Stimulated activated CD4-positive, alpha-beta T cell treated with anti-CD3 and anti-CD28 coated beads, Interleukin-1b, Interleukin-23, amount 100 ng/mL, for 4 hours (primary cell): ENCODE results near the gene CHTF8.
A peak's percentile ranks its signal among the peaks of the same experiment; 100 is the strongest.
"Not testable (repeated sequence)": the region's sequence is repeated elsewhere in the genome, so short reads cannot be mapped to it uniquely, and the experiment has no call there.

ENCODE experiments used
- DNase-seq, 2 donors: peaks; one replicate each; pipeline ENCODE4 v3.0.0-alpha.2; 2020; ENCODE audit warnings: low read depth in 2 of 2

The CHTF8 gene, protein sequence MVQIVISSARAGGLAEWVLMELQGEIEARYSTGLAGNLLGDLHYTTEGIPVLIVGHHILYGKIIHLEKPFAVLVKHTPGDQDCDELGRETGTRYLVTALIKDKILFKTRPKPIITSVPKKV

DNA sequence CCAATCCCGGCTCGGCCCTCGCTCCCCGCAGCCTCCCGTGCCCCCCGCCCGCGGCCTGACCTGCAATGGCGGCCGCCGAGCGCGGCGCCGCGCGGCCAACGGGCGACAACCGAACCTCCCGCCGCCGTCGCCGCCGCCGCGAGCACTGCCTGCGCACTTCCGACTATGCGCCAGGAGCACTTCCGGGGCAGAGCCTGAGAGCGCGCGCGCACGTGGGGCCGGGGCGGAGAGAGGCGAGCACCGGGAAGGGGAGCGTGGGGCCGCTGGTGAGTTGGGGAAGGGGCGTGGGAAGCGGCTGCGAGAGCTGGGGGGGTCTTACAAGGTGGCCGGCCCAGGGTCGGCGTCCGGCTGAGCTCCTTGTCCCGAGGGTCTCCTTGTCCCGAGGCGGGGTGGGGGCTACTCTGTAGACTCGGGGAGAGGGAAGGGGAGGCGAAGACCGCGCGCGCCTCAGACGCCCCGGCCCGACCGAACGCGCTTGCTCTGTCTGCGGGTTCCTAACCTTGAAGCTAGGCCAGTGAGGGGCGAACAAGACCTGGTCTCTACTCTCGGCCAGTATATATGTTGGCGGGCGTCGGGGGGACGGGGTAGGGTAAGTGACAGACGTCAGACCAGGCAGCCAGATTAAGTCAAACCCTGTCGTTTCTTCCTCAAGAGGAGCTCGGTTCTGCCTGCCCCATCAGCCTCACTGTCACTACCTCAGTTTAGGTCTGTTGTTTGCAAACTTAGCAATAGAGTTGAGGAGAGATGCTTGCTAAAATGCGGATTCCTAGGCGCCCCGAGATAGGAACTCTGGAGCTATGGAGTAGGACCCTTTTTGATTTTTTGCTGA, at the start of gene CHTF8, which contains the start of gene UTP4:
Gene CHTF8 (minus strand): TSS at position 165 of the 829 bp plus-strand sequence. CDS start 11,130 bp downstream, outside the sequence.
Gene UTP4 (plus strand): TSS at position 226 of the 829 bp plus-strand sequence. CDS start 811 bp downstream, outside the sequence.
- peak; percentile 79 to 86 for DNase-seq

DNA sequence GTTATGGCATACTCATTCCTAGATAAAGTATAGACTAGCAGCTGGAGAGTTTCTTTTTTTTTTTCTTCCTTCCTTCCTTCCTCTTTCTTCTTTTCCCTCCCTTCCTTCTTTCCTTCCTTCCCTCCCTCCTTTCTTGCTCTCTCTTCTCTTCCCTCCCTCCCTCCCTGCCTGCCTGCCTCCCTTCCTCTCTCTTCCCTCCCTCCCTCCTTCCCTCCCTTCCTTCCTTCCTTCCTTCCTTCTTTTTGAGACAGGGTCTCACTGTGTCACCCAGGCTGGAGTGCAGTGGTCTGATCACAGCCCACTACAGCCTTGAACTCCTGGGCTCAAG, 47.6 kb upstream of the CHTF8 start:
- DNase-seq = no peak

DNA sequence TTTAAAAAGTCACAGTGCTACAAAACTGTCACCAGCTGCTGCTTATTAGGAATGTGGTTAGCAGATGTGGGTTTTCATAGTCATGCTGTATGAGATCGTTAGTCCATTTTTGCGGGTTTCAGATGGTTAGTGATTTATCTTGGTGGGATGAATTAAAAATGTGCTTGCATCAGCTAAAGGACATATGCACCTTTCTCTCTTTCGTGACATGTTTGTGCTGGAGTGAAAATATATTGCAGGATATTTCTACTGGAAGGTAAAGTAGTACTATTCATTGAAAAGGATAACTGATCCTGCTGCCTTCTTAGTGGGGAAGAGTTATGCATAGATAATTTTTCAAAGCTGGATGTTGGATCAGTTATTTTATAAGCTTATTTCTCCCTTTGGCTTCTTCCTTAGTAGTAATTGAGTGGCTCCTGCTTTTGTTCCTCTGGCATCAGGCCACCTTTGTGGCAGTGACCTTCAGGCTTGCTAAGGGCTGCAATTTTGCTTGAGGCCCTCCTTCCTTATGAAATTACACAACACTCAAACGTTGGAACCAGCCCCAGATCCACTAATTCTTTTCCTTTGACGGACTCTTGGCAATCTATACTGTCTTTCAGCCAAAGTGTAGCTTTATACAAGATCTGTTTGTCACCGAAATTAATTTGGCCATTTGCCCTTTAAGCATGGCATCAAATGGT, 47.1 kb upstream of the CHTF8 start:
- no peak for DNase-seq

DNA sequence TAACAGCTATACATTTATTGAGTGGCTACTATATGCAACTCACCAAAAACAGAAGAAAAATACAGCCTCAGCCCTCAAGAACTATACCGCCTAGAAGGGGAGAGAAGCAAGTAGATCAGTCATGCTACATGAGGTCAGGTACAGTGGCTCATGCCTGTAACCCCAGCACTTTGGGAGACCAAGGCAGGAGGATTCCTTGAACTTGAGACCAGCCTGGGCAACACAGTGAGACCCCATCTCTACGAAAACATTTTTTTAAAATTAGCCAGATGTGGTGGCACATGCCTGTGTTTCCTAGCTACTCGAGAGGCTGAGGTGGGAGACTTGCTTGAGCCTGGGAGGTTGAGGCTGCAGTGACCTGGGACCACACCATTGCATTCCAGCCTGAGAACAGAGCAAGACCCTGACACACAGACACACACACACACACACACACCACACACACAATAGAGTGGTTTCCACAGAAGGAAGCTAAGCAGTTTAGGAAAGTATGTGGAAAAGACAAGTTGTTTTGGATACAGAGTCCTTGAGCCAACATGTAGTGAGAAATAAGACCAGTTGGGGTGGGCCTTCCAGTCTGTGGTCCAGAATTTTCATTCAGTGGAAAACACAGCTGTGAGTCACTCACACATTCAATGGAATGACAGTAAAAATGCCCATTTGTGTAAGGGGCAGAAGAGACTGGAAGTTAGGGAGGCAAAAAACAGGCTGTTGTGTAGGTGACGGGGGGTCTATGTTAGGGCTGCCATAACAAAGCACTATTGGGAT, 43.8 kb upstream of the CHTF8 start:
- DNase-seq = no peak

DNA sequence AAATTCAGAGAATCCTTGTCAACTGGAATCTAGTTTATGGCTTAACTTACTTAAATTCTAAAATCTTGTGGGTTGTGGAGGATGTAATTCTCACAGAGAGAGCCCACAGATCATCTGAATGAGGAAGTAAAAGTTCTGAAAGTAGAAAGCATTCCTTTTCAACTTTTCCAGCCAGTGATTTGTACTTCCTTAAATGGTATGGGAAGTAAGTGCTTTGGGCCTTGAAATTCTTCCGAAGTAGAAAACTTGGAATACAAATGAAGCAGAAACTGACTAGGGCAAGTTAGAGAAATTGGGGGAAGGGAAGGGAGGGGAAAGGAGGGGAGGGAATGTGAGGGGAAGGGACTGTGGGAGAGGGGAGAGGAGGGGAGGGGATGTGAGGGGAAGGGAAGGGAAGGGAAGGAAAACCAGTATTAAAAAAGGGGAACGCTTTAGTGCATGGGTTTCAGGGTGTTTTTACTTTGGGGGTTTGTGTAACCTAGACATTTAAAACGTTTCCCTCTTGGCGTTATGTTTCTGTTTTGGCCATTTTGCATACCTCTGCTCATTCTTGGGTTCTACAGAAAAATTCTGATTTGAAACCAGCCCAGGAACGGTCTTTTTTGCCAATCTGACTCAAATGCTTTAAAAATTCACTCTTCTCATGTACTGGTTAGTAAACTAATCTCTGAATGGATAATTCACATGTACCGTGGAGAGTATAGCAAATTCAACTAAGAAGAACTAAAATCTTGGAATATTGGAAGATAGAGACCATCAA, 39.1 kb upstream of the CHTF8 start:
- no peak for DNase-seq

DNA sequence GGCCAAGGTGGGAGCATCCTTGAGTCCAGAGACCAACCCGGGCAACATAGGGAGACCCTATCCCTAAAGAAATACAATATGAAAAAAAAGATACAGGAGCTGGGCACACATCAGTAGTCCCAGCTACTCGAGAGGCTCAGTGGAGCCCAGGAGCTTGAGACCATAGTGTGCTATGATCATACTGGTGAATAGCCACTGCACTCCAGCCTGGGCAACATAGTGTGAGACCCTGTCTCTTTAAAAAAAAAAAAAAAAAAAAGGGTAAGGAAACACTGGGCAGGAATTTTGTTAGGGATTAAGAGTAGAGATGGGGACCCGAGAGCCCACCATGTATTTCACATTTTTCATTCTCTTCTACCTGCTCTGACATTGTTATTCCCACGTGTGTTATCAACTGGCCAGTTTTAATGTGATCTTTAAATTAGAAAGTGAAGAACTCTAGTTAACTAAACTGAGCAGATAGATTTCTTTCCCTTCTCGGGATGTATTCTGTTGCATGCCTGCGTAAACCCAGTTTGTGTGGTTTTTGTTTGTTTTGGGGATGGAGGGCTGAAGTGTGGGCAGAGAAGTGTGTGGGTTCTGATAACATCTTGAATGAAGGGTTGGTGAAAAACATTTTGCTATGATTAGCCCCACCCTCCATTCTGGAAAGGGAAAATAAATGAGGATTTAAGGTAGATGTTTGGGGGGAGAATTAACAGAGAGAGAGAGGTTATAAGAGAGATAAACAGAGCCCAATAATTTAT, 37.4 kb upstream of the CHTF8 start:
- DNase-seq = no peak

DNA sequence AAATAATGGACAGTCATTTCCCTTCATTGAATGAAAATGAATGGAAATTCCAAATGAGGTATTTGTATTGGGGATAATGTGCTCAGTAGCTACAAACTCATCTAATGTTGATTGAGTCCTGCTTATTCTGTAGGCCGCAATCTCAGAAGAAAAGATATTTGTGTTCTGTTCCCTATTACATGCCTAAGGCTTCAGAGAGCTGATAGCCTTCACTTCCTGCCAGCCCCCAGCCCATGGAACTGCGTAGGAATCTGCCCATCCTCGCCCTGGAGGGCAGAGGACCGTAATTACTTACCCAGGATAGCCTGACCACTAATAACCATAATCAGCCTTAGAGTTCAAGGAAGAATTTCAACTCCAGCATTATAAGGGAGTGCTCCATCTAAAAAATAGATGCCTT, 36.7 kb upstream of the CHTF8 start:
- no peak for DNase-seq

DNA sequence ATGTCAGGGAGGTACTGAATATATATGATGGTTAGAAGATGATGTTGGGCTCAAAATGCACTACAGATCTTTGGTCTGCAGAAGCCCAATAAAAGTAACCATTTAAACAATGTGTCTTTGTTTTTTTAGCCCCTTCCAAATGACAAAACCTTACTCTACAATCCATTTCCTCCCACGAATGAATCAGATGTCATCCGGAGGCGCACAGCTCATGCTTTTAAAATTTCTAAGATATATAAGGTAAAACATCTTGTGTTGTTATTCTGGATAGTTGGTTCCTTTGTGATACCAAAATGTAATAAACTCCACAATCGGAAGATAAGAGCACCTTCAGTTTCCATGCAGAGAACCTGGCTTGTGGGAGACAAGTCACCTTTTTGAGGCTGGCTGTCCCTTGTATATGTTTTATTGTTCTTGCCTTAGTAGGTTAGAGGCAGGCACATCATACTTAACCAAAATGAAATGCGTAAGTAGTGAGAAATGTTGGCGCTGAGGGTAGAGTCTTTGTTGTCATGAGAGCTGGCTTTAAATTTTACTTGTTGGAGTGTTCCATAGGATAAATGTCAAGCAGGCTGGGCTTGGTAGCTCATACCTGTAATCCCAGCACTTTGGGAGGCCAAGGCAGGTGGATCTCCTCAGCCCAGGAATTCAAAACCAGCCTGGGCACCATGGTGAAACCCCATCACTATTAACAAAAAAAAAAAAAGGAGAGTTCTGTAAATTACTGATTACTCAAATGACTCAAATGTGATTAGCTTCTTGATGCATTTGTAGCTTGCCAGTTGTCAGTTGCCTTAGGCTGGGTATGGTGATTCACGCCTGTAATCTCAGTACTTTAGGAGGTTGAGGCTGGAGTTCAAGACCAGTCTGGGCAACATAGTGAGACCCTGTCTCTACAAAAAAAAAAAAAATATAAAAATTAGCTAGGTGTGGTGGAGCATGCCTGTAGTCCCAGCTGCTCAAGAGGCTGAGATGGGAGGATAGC, 34.9 kb upstream of the CHTF8 start:
- no peak for DNase-seq

DNA sequence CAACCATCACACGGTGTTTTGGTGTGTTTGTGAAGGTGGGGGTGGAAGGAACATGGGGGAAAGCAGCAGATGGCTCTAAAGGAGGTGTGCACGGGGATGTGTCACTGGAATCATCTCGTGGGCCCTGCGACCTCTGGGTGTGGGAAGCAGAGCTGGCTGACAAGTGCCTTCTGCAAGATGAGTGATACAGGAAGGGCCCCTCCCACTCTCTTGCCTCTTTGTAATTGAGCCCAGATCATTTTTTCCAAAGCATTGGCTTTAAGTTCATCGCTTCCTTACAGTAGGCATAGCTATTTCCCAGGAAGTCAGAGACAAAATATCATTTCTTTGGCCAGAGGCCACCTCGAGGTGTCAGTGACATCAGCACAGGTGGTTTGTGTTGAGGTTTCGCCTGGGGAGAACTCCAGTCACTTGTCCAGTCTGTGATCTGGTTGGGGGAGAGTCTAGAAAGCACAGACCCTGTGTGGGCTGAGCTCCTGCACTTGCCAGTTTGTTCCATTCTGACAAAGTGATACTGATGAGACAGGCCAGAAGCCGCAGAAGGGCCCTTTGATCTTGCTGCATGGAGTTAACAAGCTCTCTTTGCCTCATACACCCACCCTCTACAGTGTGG, 33.9 kb upstream of the CHTF8 start:
- peak; percentile 56 to 70 for DNase-seq

DNA sequence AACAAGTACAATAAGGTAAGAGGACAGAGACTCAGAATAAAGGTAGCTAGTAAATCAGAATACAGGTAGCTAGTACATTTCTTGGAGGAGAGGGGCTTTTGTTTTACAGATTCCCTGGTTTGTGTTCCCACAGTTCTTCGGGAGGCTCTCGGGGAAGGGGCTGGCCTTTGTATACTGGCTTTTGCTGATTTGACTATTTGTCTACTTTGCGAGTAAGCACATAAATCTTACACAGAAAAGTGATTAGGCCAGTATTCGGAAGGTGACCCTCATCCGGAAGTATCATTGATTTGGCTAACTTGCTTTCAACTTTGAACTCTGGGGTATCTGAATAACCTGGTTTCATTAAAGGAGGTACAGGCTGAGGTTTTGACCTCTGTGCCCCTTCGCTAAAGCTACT, 33.2 kb upstream of the CHTF8 start:
- no peak for DNase-seq

DNA sequence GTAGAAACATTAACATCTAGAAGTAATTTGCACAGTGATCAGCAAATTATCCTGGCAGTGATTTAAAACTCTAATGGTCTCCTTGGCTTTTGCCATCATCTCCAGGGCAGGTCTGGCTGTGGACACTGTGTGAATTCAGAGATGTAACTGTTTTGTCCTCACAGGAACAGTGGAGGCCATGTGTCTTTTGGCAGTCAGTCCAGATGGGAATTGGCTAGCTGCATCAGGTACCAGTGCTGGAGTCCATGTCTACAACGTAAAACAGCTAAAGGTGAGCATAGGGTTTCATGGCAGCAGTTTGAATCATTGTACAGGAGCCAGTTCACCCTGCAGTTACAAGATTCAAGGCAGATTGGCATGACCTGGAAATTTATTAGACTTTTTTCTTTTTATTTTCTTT, 27.8 kb upstream of the CHTF8 start:
- no peak for DNase-seq

DNA sequence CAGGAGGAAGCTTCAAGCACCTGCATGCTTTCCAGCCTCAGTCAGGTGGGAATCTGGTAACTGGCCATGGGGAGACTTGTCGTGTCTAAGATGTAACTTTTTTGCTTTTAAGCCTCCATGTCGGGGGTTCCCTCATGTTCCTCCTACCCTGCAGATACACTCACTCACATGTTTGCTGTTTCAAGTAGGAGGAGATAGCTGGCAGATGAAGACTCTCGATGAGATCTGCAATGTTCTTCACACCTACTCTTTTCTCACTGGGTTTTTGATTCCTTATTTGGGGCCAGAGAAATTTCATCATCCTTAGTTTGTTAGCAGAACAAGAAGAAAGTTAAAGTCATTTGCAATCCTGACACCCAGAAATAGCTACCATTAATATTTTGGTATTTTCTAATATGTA, 24.8 kb upstream of the CHTF8 start:
- DNase-seq = no peak

DNA sequence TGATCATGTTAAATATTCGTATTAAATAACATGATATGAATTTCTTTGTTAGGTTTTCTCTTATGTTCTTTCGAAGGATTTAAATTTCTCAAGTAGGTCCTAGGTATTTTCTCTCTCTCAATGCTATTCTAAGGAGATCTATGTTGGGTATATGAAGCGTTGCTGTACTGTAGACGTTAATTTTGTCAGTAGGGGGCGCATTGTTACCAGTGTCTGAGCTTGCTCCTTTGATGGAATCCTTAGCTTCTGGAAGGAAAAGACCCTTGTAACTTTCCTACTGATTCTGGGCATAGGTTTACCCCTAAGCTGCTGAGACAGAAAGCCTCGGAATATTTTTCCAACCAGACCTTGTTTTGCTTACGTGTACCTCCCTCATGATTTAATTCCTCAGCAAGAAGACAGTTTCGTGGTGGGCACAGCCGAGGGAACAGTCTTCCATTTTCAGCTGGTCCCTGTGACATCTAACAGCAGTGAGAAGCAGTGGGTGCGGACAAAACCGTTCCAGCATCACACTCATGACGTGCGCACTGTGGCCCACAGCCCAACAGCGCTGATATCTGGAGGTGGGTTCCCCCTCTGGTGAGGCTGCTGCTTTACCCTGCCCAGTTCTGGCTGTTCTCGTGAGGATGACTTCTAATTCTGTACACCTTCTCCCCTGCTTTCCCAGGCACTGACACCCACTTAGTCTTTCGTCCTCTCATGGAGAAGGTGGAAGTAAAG, 17.9 kb upstream of the CHTF8 start:
- DNase-seq = peak in 1 of 2 donors; percentile 42

DNA sequence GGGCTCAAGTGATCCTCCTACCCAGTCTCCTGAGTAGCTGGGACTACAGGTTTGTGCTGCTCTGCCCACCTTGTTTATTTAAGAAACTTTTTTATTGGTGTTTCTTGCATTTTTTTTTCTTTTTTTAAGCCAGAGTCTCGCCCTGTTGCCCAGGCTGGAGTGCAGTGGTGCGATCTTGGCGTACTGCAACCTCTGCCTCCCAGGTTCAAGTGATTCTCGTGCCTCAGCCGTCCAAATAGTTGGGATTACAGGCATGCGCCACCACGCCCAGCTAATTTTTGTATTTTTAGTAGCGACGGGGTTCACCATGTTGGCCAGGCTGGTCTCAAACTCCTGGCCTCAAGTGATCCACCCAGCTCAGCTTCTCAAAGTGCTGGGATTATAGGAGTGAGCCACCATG, 17.2 kb upstream of the CHTF8 start:
- DNase-seq = not testable (repeated sequence)

DNA sequence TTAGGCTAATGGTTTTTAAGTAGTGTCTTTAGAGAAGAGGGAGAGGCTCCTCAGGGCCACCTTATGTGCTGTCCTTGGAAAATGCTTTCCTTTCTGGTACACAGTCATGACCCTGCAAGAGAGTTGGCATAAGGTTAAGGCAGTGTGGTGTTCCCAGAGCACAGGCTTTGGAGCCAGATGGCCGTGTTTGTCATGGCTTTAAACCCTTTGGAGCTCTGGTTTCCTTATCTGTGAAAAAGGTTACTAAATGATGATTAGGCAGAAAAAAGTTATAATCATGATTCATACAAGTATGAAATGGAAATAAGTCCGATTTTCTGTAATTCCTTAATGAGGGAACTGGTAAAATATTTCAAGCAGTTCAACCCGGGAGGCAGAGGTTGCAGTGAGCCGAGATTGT, 13.3 kb upstream of the CHTF8 start:
- DNase-seq = no peak

DNA sequence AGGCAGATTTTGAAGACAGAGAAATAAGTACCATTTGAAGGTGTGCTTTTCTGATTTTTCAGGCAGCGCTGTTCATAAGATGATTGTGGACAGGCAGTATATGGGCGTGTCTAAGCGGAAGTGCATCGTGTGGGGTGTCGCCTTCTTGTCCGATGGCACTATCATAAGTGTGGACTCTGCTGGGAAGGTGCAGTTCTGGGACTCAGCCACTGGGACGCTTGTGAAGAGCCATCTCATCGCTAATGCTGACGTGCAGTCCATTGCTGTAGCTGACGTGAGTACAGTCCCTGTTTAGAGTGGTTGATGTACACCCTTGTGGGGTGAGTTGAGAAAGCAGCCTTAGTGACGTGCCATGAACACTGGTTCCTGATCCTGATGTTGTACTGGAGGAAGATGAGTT, 10.7 kb upstream of the CHTF8 start:
- no peak for DNase-seq

DNA sequence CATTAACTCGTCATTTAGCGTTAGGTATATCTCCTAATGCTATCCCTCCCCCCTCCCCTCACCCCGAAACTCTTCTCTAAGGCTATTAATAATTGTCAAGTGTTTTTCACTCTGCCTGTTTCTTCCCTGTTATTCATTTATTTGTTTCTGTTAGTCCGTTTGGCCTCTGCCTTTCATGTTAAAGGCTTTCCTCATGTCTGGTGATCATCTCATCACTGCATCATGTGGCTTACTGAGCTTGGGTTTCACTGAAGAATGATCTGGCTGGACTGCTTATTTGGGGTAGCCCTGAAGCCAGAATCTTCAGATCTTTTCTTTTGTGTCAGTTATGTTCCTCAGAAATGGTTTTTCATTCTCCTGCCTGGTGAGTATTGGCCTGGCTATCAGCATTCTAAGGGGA, 9.5 kb upstream of the CHTF8 start:
- no peak for DNase-seq

DNA sequence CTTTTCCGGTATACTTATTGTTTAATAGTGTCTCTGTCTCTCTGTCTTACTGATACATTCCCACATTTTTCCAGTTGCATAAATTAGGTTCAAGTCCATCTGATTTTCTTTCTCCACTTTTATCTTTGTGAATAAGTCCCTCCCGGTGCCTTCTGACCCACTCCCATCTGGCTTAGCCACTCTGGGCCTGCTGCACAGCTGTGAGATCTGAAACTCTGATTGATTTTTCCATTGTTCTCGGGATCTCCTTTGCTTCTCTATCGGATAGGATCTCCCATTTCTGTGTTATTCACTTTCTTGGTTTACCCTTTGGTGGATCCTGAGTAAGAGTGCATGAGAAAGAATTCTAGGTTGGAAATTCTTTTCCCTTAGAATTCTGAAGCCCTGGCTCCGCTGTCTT, 8.6 kb upstream of the CHTF8 start:
- DNase-seq = no peak
